Stimulated activated naive CD4-positive, alpha-beta T cell (primary cell): ENCODE measurements around the gene ANXA6.
"Not testable (repeated sequence)": the region's sequence is repeated elsewhere in the genome, so short reads cannot be mapped to it uniquely, and the experiment has no call there.

Source experiments
- DNase-seq, 6 experiments: peaks; one replicate each; lab custom pipeline; 2025; lab: John Stamatoyannopoulos, UW

The ANXA6 gene

GRCh38 chr5:151180291-151180690, 22.7 kb upstream of the ANXA6 start:
- DNase-seq: no peak

- no peak for DNase-seq
Observed at GRCh38 chr5:151179489-151179840, 21.9 kb upstream of the ANXA6 start.

GRCh38 chr5:151178777-151179488, 21.4 kb upstream of the ANXA6 start:
- DNase-seq: no peak

GRCh38 chr5:151178372-151178771, 20.8 kb upstream of the ANXA6 start:
- no peak for DNase-seq

GRCh38 chr5:151176268-151176667, 18.7 kb upstream of the ANXA6 start:
- not testable (repeated sequence) for DNase-seq

- DNase-seq: no peak
Observed at GRCh38 chr5:151174612-151175101, 17.1 kb upstream of the ANXA6 start.

GRCh38 chr5:151173711-151174611, 16.4 kb upstream of the ANXA6 start:
- DNase-seq: no peak

- DNase-seq: no peak
Observed at GRCh38 chr5:151171529-151171928, 13.9 kb upstream of the ANXA6 start.

- DNase-seq: no peak
Observed at GRCh38 chr5:151168602-151169344, 11.2 kb upstream of the ANXA6 start.

GRCh38 chr5:151167022-151167421, 9.4 kb upstream of the ANXA6 start:
- no peak for DNase-seq

- DNase-seq: peak; percentile 63 to 84 (median 70)
Observed at GRCh38 chr5:151164687-151165392, 7.3 kb upstream of the ANXA6 start.

- no peak for DNase-seq
Observed at GRCh38 chr5:151162776-151163175, 5.2 kb upstream of the ANXA6 start.

- no peak for DNase-seq
Observed at GRCh38 chr5:151159649-151160373, 2.2 kb upstream of the ANXA6 start.

GRCh38 chr5:151158287-151158661, 695 bp upstream of the ANXA6 start:
- DNase-seq: no peak

- DNase-seq: peak in 3 of 6 experiments; percentile 12 to 19 (median 15)
Observed at GRCh38 chr5:151156507-151157420, 815 bp downstream of the ANXA6 start.

GRCh38 chr5:151155775-151156506, 1.6 kb downstream of the ANXA6 start:
- DNase-seq: peak in 2 of 6 experiments; percentile 31 to 37

GRCh38 chr5:151154931-151155774, 2.4 kb downstream of the ANXA6 start:
- DNase-seq: peak; percentile 29 to 78 (median 65)

GRCh38 chr5:151153766-151154272, 3.8 kb downstream of the ANXA6 start:
- no peak for DNase-seq
